RWPE2 (cell line): Measurements from ENCODE around the gene ZNF70.

ENCODE experiments used
- ATAC-seq: fragments of 200-7000 bp; cut with Tn5 transposase; 3 replicates; pipeline ENCODE4 v1.9.1; 2021; ENCODE audit warnings: low read depth
- DNase-seq: peaks from one replicate; pipeline ENCODE4 v3.0.0-alpha.2; 2020; ENCODE audit warnings: low spot score
- H3K27ac ChIP-seq: fragments of 450-650 bp; 2 replicates; pipeline ENCODE4 v1.5.1; 2017; ENCODE audit warnings: mild to moderate bottlenecking; ENCODE audit not compliant: poor library complexity, severe bottlenecking
- H3K27me3 ChIP-seq: fragments of 250-450 bp; sonication (Bioruptor Pico); 2 replicates; pipeline ENCODE4 v1.5.1; 2021; ENCODE audit warnings: mild to moderate bottlenecking, moderate library complexity; ENCODE audit not compliant: insufficient read depth, poor library complexity, severe bottlenecking
- H3K36me3 ChIP-seq: fragments of 250-450 bp; sonication (Bioruptor Pico); 2 replicates; pipeline ENCODE4 v1.5.1; 2020; ENCODE audit warnings: low read depth, mild to moderate bottlenecking, moderate library complexity
- H3K4me1 ChIP-seq: fragments of 250-450 bp; sonication (Bioruptor Pico); 2 replicates; pipeline ENCODE4 v1.5.1; 2021; ENCODE audit warnings: mild to moderate bottlenecking, moderate library complexity; ENCODE audit not compliant: insufficient read depth, poor library complexity, severe bottlenecking
- H3K4me3 ChIP-seq: fragments of 250-450 bp; sonication (Bioruptor Pico); 2 replicates; pipeline ENCODE4 v1.5.1; 2021; ENCODE audit warnings: mild to moderate bottlenecking, moderate library complexity; ENCODE audit not compliant: severe bottlenecking
- H3K9me3 ChIP-seq: fragments of 250-450 bp; sonication (Bioruptor Pico); 2 replicates; pipeline ENCODE4 v1.5.1; 2021; ENCODE audit warnings: mild to moderate bottlenecking, moderate library complexity; ENCODE audit not compliant: severe bottlenecking
- CTCF ChIP-seq: fragments of 450-650 bp; IDR thresholded peaks from one replicate; pipeline ENCODE4 v1.5.1; 2017; ENCODE audit warnings: mild to moderate bottlenecking, moderate library complexity; ENCODE audit not compliant: poor library complexity, severe bottlenecking

The ZNF70 gene

GRCh38 chr22:23750714-23751440 is at the start of gene ZNF70:
ZNF70 (minus strand) TSS chr22:23751112; CDS start chr22:23745140, 5,972 bp downstream.
- Histone ChIP-seq H3K27me3 (no peaks in the 10 kb centered on the region), H3K4me1 (peaks cover 7% of the 10 kb centered on the region)
- peak; percentile 13 for TF ChIP-seq CTCF

DNA sequence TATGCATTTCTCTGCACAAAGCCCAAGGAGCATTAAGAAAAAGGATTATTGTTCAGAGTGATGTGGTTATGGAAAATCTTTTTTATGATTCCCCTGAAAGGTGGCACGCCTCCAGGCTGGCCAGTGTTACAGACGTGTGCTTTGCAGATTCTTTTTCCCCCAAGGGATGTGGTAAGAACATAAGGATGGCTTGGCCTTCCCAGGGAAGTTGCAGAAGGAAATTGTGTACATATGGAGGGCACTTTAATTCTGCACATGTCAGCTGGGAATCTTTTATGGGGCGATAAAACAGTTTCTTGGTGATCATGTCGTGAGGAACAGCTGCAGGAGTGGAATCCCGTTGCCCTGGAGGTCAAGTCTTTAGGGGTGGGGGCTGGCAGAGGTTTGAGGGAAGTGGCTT is 45.5 kb upstream of the ZNF70 start:
- H3K4me1 ChIP-seq, result no peaks in the 10 kb centered on the region
- no peak for DNase-seq

More at GRCh38 chr22:23750714-23751440, at the start of gene ZNF70:
- Histone ChIP-seq H3K27ac (peak within 1 kb of the TSS; percentile 64), H3K36me3 (no peaks in the 10 kb centered on the region), H3K9me3 (no peaks in the 10 kb centered on the region), H3K4me3 (peak within 1 kb of the TSS; percentile 64)
- ATAC-seq (peak; percentile 94), DNase-seq (peak; percentile 91)

DNA sequence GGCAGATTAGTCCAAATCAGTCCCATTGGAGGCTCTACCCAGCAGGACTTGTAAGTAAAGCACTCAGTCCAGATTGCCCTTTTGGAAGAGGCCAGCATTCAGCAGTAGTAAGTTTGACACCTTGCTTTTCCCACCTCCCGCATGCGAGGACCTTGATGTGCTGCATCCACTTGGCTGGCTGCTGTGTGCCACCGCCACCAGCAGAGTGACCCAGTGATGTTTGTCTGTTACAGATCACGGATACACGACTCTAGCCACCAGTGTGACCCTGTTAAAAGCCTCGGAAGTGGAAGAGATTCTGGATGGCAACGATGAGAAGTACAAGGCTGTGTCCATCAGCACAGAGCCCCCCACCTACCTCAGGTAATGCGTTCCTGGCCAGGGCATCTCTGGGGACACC is 42.4 kb upstream of the ZNF70 start:
- H3K4me3 ChIP-seq, result no peak overlapping the region
- peaks cover 82% of the 10 kb centered on the region for H3K36me3 ChIP-seq
- DNase-seq (no peak), ATAC-seq (no peak)
- no peaks in the 10 kb centered on the region for H3K4me1 ChIP-seq
- H3K27ac ChIP-seq, result no peak overlapping the region
- no peaks in the 10 kb centered on the region for H3K9me3 ChIP-seq
- no peak for TF ChIP-seq CTCF
- H3K27me3 ChIP-seq, result no peaks in the 10 kb centered on the region

More for the DNA sequence above, 45.5 kb upstream of the ZNF70 start:
- Histone ChIP-seq H3K36me3 (peaks cover 74% of the 10 kb centered on the region), H3K4me3 (no peak overlapping the region), H3K27ac (no peak overlapping the region), H3K27me3 (no peaks in the 10 kb centered on the region), H3K9me3 (no peaks in the 10 kb centered on the region)
- ATAC-seq, result no peak
- TF ChIP-seq CTCF, result no peak

- no peaks in the 10 kb centered on the region for H3K27me3 ChIP-seq
- H3K4me1 ChIP-seq, result no peaks in the 10 kb centered on the region
- ATAC-seq (no peak), DNase-seq (no peak)
- no peaks in the 10 kb centered on the region for H3K9me3 ChIP-seq
- TF ChIP-seq CTCF, result no peak
- peaks cover 76% of the 10 kb centered on the region for H3K36me3 ChIP-seq
- H3K4me3 ChIP-seq, result no peak overlapping the region
- H3K27ac ChIP-seq, result no peak overlapping the region
These were observed 41.1 kb upstream of the ZNF70 start for GRCh38 chr22:23791738-23792645.
